ENCODE results near the gene DVL1. TPM values are rescaled to one million over a fixed set of nuclear protein-coding genes. Genes with fewer than 3 reads are reported as not detected.

DVL1 gene
- total RNA-seq, 6 experiments from 2014 or later, result 73.8 to 96.6 (median 74.5) TPM

DNA sequence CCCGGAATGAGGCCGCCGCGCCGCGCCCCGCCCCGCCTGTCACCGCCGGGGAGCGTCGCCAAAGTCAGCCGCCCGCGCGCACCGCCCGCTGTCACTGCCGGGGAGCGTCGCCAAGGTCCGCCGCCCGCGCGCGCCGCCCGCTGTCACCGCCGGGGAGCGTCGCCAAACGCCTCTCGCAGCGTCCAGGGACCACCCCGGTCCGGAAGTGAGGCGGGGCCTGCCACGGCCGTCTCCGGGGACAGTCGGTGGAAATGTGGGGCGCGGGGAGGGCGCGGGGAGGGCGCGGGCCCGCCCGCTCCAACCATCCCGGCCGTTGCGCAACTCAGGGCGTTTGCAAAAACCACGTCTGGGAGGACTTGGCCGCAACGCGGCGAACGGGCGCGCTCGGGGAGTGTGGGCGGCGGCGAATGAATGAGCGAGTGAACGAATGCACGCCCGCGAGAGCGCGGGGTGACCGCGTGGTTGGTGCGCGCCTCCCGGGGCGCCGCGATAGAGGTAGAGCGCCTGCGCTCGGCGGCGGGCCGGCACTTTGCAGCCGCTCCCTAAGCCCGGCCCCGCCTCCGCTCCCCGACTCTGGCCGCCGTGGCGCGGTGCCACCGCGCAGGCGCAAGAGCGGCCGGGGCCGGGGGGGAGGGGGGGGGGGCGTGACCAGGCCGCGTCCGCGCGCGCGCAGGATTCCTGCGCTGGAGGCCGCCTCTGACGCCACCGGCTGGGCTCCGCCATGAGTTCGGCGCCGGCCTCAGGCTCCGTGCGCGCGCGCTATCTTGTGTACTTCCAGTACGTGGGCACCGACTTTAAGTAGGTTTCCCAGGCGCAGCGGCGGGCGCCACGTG is 41.1 kb downstream of the DVL1 start, which contains the start of the genes ACAP3 and PUSL1:
ACAP3 (minus strand) TSS at position 8 of the 833 bp plus-strand sequence. CDS start 115 bp downstream, outside the sequence.
PUSL1 (plus strand) TSS at position 675 of the 833 bp plus-strand sequence; CDS start at position 722, 47 bp downstream.
- DNase-seq, result peak; percentile 92
- Mint-ChIP-seq H3K27ac (peak within 1 kb of the TSS; percentile 87), H3K4me1 (ENCODE audit: low read depth) (peaks cover 26% of the 10 kb centered on the region)

DNA sequence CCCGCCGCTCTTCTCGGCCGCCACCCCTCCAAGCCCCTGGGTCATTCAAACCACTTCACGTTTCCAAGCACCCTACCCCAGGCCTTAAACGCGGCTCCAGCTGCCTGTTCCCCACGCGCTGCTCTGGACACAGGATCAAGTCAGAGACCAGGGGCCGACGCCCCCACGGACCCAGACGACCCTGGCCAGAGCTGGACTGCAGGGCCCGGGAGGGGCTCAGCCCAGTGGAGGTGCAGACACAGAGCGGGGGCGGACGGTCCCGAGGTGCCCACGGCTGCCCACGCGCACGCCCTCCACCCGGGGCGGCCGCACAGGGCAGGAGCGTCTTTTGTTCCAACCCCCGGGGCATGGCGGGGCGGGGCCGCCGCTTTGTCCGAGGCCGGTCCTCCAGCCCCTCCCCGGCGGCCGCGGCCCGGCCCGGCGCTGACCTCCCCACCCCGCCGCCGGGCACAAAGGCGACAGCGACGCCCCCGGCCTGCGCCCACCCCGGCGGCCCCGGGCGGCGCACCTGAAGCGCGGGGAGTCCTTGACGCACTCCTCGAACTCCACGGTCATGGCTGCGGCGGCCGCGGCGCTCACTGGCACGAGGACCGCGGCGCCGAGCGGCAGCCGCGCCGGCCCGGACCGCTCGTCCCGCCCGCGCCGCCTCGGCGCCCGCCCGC is 41.8 kb downstream of the DVL1 start:
- peaks cover 1% of the 10 kb centered on the region for H3K27me3 Mint-ChIP-seq (ENCODE audit: insufficient read depth)
- H3K36me3 Mint-ChIP-seq (ENCODE audit: low read depth), result no peaks in the 10 kb centered on the region
- H3K4me1 Mint-ChIP-seq (ENCODE audit: low read depth), result peaks cover 26% of the 10 kb centered on the region
- H3K27ac Mint-ChIP-seq, result peak overlapping the region; percentile 87
- TF ChIP-seq, protein P1, sequence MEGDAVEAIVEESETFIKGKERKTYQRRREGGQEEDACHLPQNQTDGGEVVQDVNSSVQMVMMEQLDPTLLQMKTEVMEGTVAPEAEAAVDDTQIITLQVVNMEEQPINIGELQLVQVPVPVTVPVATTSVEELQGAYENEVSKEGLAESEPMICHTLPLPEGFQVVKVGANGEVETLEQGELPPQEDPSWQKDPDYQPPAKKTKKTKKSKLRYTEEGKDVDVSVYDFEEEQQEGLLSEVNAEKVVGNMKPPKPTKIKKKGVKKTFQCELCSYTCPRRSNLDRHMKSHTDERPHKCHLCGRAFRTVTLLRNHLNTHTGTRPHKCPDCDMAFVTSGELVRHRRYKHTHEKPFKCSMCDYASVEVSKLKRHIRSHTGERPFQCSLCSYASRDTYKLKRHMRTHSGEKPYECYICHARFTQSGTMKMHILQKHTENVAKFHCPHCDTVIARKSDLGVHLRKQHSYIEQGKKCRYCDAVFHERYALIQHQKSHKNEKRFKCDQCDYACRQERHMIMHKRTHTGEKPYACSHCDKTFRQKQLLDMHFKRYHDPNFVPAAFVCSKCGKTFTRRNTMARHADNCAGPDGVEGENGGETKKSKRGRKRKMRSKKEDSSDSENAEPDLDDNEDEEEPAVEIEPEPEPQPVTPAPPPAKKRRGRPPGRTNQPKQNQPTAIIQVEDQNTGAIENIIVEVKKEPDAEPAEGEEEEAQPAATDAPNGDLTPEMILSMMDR (IDR thresholded peaks at IDR 0.05), result no peak
- H3K4me3 Mint-ChIP-seq, result peak overlapping the region; percentile 94
- no peaks in the 10 kb centered on the region for H3K9me3 Mint-ChIP-seq
- no peak for DNase-seq

More for the DNA sequence above, 41.1 kb downstream of the DVL1 start, which contains the start of the genes ACAP3 and PUSL1:
- H3K9me3 Mint-ChIP-seq, result no peaks in the 10 kb centered on the region
- H3K4me3 Mint-ChIP-seq, result peak within 1 kb of the TSS; percentile 94
- no peaks in the 10 kb centered on the region for H3K36me3 Mint-ChIP-seq (ENCODE audit: low read depth)
- TF ChIP-seq, protein P1 (IDR thresholded peaks at IDR 0.05), result 0 out of 2 replicates have a peak, but pooled peaks have one; percentile 13
- H3K27me3 Mint-ChIP-seq (ENCODE audit: insufficient read depth), result peaks cover 3% of the 10 kb centered on the region

DNA sequence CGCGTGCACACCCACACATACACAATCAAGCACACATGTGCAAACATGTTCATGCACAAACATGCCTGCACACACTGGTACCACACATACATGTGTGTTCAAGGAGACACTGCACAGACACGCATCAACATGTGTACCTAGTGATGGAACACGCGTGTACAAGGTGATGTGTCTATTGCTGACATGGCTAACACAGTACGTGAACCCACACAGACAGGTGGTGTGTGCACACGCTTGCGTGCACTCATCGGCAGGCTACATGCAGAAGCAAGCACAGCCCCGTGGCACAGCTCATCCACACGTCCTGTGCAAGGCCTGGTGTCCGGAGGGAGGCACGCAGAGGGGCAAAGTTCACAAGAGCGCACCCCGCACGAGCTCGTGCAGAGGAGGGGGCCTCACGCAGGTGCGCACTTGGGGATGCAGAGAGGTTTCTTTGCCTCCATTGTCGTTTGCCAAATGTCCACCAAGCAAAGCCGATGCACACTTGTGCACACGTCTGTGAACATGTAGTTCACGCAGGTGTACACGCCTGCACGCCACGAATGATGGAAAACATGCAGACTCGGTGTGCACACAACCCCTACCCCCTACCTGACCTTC is 42.5 kb downstream of the DVL1 start:
- Mint-ChIP-seq H3K27me3 (ENCODE audit: insufficient read depth) (peaks cover 1% of the 10 kb centered on the region), H3K4me1 (ENCODE audit: low read depth) (peaks cover 26% of the 10 kb centered on the region), H3K9me3 (no peaks in the 10 kb centered on the region), H3K4me3 (peak overlapping the region; percentile 94), H3K36me3 (ENCODE audit: low read depth) (no peaks in the 10 kb centered on the region), H3K27ac (peak overlapping the region; percentile 87)
- no peak for DNase-seq
- TF ChIP-seq, protein P1 (IDR thresholded peaks at IDR 0.05), result no peak

DNA sequence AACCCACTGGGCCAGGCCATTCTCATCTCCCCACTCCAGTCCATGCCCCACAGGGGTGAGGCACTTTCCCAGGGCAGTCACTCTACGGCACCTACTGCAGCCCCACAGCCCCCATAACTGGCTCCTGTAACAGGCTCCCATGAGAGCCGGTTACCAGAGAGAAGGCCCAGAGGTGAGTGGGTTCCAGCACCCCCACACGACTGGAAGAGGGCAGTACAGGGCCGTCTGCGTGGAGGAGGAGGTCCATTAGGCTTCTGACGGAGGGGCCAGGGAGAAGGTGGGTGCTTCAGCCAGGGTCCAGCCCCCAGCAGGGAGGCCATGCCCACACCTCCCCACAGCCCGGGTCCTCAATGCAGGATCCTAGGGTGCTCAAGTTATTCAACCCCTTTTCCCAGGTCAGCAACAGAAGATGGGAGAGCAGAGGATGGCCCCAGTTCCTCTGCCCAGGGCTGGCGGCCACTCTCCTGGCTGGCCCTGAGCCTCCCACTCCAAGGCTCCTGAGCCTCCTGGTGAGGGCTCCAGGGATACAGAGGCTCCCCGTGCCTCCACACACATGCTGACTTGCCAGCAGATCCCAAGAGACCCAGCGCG is 43.1 kb downstream of the DVL1 start:
- peaks cover 1% of the 10 kb centered on the region for H3K27me3 Mint-ChIP-seq (ENCODE audit: insufficient read depth)
- peak overlapping the region; percentile 94 for H3K4me3 Mint-ChIP-seq
- no peak for DNase-seq
- peak overlapping the region; percentile 87 for H3K27ac Mint-ChIP-seq
- H3K4me1 Mint-ChIP-seq (ENCODE audit: low read depth), result peaks cover 26% of the 10 kb centered on the region
- TF ChIP-seq, protein P1 (IDR thresholded peaks at IDR 0.05), result peak; percentile 29; the same call in 1 of the 2 replicates
- H3K36me3 Mint-ChIP-seq (ENCODE audit: low read depth), result no peaks in the 10 kb centered on the region
- H3K9me3 Mint-ChIP-seq, result no peaks in the 10 kb centered on the region
